HS-27A (cell line): ENCODE measurements around the gene S100A1.
A peak's percentile ranks its signal among the peaks of the same experiment; 100 is the strongest.
"Not testable (repeated sequence)": the region's sequence is repeated elsewhere in the genome, so short reads cannot be mapped to it uniquely, and the experiment has no call there.

Experiments used
- DNase-seq: peaks from one replicate; pipeline ENCODE4 v3.0.0-alpha.2; 2012; ENCODE audit warnings: low read depth, missing footprints

The S100A1 gene

DNA sequence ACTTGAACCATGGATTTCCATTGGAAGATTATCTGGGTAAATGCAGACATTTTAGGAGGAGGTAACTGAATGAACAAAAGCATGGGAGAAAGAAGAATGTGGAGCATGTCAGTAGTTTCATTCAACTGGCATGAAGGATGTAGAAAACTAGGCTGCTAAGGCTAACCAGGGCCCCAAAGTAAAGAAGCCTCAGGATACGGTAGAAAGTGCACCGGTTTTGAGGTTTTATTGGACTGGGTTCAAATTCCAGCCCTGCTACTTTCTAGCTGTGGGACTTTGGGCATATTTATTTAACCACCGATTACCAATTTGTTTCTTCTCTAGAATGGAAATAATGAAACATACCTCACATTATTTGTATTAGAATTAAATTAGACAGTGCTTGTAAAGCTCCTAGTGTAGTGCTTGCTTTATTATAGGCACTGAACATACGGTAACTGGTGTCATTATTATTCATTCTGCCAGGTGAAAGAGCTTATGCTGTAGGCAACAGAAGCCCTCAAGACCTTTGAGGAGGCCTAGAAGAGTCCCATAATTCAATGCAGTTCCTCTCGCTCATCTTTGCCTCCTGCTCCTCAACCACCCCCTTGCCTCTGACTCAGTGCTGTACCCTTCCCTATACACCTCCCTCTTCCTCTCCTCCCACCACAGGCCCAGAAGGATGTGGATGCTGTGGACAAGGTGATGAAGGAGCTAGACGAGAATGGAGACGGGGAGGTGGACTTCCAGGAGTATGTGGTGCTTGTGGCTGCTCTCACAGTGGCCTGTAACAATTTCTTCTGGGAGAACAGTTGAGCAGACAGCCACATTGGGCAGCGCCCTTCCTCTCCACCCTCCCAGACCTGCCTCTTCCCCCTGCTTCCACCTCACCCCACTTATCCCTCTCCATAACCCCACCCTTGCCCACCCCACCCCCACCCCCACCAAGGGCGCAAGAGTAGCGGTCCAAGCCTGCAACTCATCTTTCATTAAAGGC, 3.1 kb downstream of the S100A1 start:
- DNase-seq = no peak

DNA sequence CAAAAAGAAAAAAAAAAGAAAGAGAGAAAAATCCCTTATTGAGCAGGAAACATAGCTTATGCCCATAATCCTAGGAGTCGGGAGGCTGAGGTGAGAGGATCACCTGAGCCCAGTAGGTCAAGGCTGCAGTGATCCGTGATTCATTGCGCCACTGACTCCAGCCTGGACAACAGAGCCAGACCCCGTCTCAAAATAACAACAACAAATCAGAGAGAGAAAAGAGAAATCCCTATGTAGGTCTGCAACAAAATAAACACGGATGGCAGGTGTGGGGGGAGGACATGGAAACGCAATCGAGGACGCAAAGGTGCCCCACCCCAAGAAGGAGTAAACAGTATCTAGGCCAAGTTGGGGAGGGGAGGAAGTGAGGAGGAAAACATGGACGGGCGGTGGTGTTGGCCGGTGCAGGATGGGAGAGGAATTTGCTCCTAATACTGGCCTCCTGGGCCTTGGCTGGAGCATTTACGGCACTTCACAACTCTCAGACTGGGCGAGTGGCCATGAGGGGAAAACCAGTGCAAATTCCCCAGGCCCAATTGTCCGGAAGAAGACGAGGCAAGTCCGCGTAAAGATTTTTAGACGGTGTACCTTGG, 5.0 kb downstream of the S100A1 start:
- DNase-seq = no peak

DNA sequence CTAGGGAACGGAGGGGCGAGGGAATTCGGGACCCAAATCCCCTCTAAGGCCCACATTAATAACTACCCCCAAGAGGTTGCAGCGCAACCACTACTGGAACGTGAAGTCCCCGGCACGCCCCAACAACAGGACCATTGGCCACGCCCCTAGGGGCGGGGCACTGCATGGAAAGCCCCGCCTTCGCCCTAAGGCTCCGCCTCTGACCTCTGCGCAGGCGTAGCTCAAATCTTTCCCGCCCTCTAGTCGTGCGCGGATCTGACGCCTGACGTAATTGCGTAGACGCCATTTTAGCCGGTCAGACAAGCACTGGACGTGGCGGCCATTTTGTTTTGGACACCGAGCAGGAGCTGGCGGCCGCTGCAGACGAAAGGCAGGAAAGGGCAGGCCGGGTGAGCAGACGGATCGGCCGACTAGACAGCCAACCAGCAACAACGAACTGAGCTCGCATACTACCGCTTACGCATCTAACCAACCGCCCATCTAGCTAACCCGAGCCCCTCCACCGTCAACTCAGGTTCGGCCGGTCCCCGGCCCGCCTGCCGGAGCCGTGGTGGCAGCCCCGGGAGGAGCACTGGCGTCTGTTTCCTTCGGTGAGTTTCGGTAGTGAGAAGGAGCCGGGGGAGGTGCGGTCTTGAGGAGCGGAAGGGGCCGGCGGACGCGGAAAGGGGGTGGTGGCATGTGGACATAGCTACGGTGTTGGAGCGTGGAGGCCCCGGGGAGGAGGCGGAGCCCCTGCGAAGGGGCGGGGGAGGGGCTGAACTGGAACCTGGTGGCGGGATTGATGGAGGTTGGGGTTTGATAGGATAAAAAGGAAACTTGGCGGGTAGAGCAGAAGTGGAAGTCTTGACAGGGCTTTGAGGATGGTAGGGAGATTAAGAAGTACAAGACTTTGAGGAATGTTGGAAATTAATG, 5.8 kb downstream of the S100A1 start, which contains the start of gene CHTOP:
CHTOP (plus strand) TSS at position 313 of the 912 bp plus-strand sequence. CDS start 2,523 bp downstream, outside the sequence.
- peak; percentile 97 for DNase-seq

DNA sequence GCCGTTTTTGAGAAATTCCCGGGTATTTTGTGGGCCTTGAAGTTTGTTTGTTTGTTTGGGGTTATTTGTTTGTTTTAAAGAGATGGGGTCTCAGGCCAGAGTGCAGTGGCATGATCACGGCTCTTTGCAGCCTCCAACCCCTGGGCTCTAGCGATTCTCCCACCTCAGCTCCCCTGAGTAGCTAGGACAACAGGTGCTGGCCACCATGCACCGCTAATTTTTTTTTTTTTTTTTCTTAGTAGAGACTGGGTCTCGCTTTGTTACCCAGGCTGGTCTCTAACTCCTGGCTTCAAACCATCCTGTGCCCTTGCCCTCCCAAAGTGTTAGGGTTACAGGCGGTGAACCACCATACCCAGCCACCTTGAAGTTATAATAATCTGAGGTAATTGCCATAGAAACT, 7.6 kb downstream of the S100A1 start:
- no peak for DNase-seq

DNA sequence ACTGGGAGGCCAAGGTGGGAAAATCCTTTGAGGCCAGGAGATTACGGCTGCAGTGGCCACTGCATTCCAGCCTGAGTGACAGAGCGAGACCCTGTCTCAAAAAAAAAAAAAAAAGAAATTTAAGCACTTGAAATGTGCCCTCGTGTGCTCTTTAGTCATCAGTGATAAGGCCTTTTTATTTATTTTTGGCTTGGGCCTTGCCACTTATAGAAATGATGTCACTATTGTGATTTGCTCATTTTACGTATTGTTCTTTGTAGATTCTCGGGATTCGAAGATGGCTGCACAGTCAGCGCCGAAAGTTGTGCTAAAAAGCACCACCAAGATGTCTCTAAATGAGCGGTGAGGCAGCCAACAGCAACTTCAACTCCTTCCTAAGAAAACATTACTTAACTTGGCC, 8.1 kb downstream of the S100A1 start:
- DNase-seq = no peak

DNA sequence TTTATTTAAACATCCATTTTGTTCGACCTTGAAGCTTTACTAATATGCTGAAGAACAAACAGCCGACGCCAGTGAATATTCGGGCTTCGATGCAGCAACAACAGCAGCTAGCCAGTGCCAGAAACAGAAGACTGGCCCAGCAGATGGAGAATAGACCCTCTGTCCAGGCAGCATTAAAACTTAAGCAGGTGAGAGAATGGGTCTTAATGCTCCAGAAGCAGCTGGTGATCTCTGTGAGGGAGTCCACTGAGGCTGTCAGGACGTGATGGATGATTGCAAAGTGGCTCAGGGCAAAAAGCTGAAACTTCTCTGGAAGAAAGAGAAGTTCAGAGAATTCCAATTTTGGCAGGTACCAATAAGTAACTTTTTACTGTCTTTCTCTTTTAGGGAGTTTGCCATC, 10.0 kb downstream of the S100A1 start:
- DNase-seq = no peak

DNA sequence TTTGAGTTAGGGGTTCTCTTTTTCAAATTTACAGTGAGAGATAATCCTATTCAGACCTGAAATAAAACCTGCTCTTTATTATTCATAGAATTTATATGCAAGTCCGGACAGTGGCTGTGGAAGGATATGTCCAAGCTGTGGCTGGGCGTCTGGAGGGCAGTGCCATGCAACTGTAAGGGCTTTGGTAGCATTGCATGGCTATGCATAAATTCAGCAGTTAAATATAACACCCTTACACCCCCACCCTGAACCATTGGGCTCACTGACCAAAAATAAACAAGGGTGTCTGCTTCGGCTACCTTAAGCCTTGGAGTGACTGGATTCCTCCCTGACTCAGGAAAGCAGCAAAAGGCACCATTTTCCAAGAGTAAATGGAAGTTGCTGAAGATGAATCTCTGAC, 11.0 kb downstream of the S100A1 start:
- no peak for DNase-seq

DNA sequence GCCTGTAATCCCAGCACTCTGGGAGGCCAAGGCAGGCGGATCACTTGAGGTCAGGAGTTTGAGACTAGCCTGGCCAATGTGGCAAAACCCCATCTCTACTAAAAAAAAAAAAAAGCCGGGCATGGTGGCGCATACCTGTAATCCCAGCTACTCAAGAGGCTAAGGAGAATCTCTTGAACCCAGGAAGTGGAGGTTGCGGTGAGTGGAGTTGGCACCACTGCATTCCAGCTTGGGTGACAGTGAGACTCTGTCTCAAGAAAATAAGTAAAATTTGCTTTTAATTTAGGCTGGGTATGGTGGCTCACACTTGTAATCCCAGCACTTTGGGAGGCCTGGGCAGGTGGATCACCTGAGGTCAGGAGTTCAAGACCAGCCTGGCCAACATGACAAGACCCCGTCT, 12.0 kb downstream of the S100A1 start:
- DNase-seq = not testable (repeated sequence)

DNA sequence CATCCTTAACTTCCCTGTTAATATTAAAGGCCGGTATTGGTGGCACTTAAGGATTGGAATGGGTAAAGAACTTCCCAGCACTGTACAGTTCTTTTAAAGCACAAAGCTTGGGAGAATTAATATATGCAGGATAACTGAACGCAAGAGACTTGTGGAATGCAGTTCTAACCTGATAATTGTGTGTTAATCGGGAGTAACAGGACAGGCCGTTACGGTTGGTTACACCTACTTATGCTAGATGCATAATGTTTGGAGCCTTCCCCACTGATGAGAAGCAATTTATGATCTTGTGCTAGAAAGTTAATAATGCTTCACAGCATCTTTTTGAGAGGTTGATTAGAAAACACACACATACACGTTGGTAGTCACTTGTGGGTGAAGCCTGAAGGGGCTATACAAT, 12.6 kb downstream of the S100A1 start:
- DNase-seq = no peak

DNA sequence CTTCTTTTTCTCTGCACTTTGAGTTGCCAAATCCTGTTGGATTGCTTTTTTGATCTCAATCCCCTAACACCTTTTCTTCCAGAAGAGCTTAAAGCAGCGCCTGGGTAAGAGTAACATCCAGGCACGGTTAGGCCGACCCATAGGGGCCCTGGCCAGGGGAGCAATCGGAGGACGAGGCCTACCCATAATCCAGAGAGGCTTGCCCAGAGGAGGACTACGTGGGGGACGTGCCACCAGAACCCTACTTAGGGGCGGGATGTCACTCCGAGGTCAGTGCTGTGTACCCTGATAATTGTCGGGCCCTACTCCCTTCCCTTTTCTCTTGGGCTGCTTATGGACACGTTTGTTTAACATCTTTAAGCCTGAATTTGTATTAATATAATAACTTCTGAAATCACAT, 13.9 kb downstream of the S100A1 start:
- no peak for DNase-seq

DNA sequence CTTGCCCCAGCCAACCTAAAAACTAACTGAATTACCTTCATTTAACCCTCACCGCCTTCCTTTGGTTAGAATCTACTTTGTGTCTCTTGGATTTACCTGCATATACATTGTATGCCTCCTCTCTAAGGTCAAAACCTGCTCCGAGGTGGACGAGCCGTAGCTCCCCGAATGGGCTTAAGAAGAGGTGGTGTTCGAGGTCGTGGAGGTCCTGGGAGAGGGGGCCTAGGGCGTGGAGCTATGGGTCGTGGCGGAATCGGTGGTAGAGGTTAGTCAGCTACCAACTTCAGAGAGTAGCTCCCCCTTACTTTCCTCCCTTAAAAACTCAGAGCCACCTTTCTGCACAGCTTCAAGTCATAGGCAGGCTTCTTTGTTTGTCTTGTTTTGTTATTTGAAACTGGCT, 14.9 kb downstream of the S100A1 start:
- no peak for DNase-seq

DNA sequence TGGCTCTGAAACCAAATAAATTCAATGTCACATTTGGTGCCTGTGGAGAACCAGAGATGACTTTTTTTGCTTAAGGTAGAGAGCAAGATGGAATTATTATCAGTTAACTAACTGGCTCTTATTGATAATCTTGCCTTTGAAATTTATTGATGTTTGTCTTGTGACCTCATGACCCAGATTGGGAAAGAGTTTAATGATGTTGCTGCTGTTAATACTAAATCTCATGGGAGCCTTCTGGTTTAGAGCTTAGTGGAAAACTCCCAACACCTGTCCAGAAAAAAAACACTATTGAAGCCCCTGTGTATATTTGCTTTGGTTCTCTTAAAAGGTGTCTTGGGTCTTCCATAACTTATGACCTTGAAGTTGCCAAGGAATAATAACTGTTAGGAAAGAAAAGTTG, 15.6 kb downstream of the S100A1 start:
- no peak for DNase-seq

DNA sequence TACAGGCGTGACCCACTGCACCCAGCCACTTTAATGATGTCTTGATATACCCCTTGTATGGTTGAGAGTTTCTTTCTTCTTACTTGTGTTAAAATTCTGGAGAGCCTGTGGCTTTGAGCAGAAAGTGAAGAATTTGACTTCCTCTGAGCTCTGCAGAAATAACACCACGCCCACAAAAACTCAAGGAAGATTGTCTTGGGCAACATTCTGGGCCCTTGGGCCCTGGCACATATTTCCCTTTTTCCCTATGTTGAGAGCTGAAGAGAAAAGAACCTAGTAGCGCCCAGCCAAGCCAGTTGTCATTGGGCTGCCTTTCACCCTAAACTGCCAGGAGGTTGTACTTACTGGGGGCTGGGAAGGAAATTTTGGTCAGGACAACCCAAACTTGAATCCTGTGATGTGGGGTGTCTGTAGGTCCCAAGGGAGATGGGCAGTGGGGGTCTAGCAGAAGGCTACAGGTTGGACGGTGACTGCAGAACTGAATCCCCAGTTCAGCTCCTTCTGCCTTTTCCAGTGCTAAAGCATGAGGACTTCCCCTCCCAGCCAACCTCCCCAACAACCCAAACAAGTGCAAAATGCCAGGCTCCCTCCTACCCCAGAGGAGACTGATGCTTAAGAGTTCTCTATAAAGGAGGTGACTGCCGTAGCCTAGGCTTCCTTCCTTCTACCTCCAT, 18.6 kb downstream of the S100A1 start:
- DNase-seq = no peak

DNA sequence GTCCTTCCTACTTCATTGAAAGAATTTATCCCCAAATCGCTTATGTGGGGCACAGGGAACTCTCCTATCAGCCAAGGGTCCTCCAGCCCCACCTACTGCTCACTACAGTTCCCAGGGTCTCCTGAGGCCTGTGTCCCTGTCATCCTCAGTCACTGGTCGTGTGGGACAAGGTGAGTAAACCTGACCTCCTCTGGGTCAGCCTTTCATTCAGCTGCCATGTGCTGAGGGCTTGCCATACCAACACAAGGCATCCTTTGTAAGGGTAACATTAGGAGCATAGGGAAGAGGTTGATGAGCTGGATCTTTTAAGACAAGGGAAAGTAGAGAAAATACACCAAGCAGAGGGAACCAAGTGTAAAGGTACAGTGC, 19.1 kb downstream of the S100A1 start:
- no peak for DNase-seq

DNA sequence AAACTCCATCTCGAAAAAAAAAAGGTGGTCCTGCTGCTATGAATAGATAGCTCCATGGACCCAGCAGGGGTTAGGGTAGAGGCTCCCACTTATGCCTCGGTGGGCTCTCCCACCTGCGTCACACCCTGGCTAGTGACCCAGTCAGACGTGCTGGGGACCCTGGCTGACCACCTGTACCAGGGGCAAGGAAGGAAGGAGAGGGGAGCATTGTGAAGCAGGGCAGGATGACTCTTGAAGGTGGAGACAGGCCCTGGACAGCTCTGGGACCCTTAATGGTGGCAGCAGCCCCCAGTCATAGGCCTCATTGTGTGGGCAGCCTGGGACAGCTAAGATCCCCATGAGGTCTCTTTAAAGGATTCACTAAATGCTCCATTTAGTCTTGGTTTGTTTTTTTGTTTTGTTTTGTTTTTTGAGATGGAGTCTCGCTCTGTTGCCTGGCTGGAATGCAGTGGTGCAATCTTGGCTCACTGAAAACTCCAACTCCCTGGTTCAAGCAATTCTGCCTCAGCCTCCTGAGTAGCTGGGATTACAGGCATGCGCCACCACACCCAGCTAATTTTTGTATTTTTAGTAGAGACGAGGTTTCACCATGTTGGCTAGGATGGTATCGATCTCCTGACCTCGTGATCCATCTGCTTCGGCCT, 19.9 kb downstream of the S100A1 start:
- DNase-seq = no peak

DNA sequence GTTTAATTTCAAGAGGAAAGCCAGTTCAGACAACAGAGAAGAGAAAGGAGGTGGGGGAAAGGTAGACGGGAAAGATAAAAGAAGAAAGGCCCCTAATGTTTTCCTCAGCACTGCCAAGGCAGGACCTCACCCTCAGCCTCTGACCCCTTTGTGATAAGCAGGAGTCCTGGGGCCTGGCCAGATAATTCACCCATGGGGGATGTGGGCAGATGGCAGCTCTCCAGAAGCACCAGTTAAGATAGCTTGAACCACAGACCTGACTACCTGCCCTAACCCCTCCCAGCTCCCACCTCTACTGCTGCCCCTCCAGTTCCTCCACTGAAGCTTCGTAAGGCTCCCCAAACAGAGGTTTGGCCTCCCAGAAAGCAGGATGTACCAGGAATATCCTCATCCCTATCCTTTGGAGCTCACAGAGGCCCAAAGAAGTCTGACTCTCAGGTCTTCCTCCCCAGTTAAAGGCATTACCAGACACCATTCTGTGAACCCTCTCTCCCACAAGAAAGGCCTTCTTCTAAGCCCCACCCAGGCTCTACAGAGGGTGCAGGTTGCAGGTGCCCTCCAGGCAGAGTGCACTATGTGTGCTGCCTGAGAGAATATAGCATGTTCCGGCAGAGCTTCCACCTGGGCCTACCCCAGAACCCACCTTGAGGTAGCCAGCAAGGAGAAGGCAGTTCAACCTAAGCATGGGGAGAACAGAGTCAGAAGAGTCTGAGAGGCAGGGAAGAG, 21.1 kb downstream of the S100A1 start:
- no peak for DNase-seq

DNA sequence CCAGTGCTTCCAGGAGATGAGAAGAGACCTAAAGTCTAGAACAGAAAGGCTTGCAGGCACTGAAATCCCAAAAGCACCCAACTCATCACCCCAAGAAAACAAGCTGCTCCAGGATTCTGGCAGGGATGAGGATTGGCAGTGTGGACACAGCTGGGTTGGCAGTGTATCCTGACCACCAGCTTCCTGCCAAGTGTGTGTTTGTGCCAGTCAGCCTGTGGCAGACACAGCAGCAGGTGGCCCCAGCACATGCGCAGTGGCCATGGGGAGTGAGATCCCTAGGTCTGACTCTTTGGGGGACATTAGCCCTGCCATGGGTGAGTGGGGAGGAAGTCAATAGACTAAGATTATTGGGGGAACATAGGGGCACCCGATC, 21.6 kb downstream of the S100A1 start:
- no peak for DNase-seq

DNA sequence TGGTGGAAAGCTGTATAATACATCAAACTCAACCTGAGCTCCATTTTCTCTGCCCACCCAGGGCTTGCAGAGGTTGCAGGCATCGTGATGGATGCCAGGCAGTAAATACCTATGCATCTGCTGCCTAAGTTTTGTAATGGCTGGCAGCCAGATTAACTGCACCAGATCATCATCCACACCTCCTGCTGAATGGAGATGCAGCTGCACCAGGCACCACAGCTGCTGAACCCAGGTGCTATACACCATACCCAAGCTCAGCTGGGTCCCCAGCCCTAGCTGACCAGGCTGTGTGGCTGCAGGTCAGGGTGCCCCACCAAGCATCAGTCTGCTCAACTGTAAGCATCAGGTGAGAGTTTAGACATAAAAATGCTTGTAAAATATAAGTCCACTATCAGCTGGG, 23.5 kb downstream of the S100A1 start:
- no peak for DNase-seq

DNA sequence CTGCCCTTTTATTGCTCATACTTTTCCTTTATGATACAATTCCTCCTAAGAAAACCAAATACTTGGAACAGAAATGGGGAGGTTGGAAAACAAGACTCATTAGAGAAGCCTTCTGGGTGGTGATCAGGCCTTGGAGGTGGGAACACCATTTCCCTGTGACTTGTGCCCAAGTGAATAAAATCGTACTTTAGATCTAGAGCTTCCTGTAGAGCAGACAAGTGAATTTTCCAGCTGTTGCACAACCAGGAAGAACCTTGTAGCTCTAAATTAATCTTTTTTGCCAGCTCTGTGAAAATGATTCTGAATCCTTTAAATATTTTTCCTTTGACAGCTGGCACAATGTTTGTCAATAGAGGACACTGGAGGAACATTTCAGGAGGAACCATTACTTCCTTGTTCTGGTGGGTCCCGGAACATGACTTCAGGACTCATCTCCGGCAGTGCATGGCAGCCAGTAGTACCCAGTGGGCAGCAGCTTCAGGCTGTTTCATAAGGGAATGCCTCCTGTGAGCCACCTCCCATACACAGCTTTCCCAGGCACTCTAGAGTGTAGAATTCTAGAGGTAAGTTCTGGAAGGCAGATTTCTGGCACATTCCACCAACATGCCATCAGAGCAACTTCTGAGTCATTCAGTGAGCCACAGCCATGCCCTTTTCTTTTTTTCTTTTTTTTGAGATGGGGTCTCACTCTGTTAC, 24.7 kb downstream of the S100A1 start:
- no peak for DNase-seq

DNA sequence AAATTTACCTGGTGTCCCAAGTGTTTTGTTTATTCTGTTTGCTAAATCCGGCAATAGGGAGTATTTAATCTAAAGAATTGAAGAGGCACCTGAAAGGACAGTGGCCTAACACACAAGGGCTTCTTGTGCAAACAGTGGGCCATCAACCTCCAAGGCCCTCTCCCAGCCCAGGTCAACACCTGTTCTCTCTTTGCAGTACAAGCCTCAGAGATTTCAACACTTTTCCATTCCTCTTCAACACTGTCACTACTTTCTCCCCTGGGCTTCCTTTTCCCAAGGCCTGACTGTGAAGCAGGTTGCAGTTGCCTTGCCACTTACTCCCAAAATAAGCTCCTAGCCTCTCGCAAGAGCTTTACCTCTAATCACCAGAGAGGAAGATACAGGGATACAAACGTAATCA, 27.1 kb downstream of the S100A1 start:
- no peak for DNase-seq
